ENCODE measurements around the gene STXBP1.

Gene STXBP1

GRCh38 chr9:127693697-127694096 lies 81.6 kb downstream of the STXBP1 start:
- no peak for DNase-seq (ENCODE audit: low spot score)

GRCh38 chr9:127694890-127695720 lies 83.0 kb downstream of the STXBP1 start:
- peak; percentile 34 for DNase-seq (ENCODE audit: low spot score)

GRCh38 chr9:127697575-127697974 lies 85.5 kb downstream of the STXBP1 start:
- DNase-seq (ENCODE audit: low spot score) = no peak

GRCh38 chr9:127698386-127698785 lies 86.3 kb downstream of the STXBP1 start:
- DNase-seq (ENCODE audit: low spot score) = no peak

- peak; percentile 100 for DNase-seq (ENCODE audit: low spot score)
Measured at GRCh38 chr9:127698985-127699670, 87.1 kb downstream of the STXBP1 start.

- no peak for DNase-seq (ENCODE audit: low spot score)
Measured at GRCh38 chr9:127700140-127700539, 88.1 kb downstream of the STXBP1 start.

GRCh38 chr9:127700594-127701255 lies 88.6 kb downstream of the STXBP1 start:
- no peak for DNase-seq (ENCODE audit: low spot score)

- DNase-seq (ENCODE audit: low spot score) = no peak
Measured at GRCh38 chr9:127703289-127703946, 91.3 kb downstream of the STXBP1 start.

GRCh38 chr9:127705577-127706379 lies 93.7 kb downstream of the STXBP1 start:
- DNase-seq (ENCODE audit: low spot score) = no peak

GRCh38 chr9:127706836-127707241 lies 94.8 kb downstream of the STXBP1 start, which contains the start of gene CFAP157:
Gene CFAP157 (plus strand): TSS chr9:127706988. CDS start chr9:127707032, 44 bp downstream.
- no peak for DNase-seq (ENCODE audit: low spot score)

- no peak for DNase-seq (ENCODE audit: low spot score)
Measured at GRCh38 chr9:127707766-127708165, 95.7 kb downstream of the STXBP1 start.

- no peak for DNase-seq (ENCODE audit: low spot score)
Measured at GRCh38 chr9:127708952-127709587, 97.0 kb downstream of the STXBP1 start.

- DNase-seq (ENCODE audit: low spot score) = no peak
Measured at GRCh38 chr9:127710204-127710783, 98.2 kb downstream of the STXBP1 start.

GRCh38 chr9:127711226-127711701 lies 99.2 kb downstream of the STXBP1 start:
- DNase-seq (ENCODE audit: low spot score) = no peak

GRCh38 chr9:127711831-127712274 lies 99.8 kb downstream of the STXBP1 start:
- no peak for DNase-seq (ENCODE audit: low spot score)

- no peak for DNase-seq (ENCODE audit: low spot score)
Measured at GRCh38 chr9:127712371-127712770, 100.3 kb downstream of the STXBP1 start.

- no peak for DNase-seq (ENCODE audit: low spot score)
Measured at GRCh38 chr9:127712867-127713266, 100.8 kb downstream of the STXBP1 start.

GRCh38 chr9:127714020-127714750 lies 102.1 kb downstream of the STXBP1 start:
- peak; percentile 11 for DNase-seq (ENCODE audit: low spot score)

- peak; percentile 43 for DNase-seq (ENCODE audit: low spot score)
Measured at GRCh38 chr9:127714951-127715469, 102.9 kb downstream of the STXBP1 start.
